Adrenal gland (tissue), 5 donors: ENCODE measurements around the gene ZNF674.

Experiments used
- CTCF ChIP-seq, 6 experiments: fragments of 450-650 bp in 4 of 6; fragments of 200-600 bp in 2 of 6; sonication (generic) in 1 of 6; IDR thresholded peaks; 1 replicate in 5 of 6; 2 replicates in 1 of 6; pipeline versions ENCODE4 v1.5.1 to v1.8.0; 2016 to 2021; ENCODE audit warnings: antibody characterized with exemption in 6 of 6, mild to moderate bottlenecking in 2 of 6, moderate library complexity in 1 of 6
- POLR2A ChIP-seq, 2 donors: fragments of 450-650 bp; IDR thresholded peaks; one replicate each; pipeline ENCODE4 v1.6.1; 2017; ENCODE audit warnings: antibody characterized with exemption in 2 of 2, mild to moderate bottlenecking in 2 of 2, moderate library complexity in 1 of 2
- donor health status: DM: no; HTN: no; CAD: no.

GRCh38 chrX:46465203-46465602 lies 80.0 kb downstream of the ZNF674 start:
- no peak for TF ChIP-seq POLR2A (IDR thresholded peaks at IDR 0.05)
- TF ChIP-seq CTCF (IDR thresholded peaks at IDR 0.05) = no peak
